Cardiac atrium fibroblast (primary cell): ENCODE results near the gene FAM72B. TPM values are rescaled to one million over a fixed set of nuclear protein-coding genes. Genes with fewer than 3 reads are reported as not detected.

Source experiments
- total RNA-seq: library from RNA; depleted of rRNA; stranded (reverse); fragments of >200 nt; gene quantifications from 2 replicates; pipeline ENCODE4 v1.2.3, GENCODE V29; 2015

Gene FAM72B
- 0.72 and 4.1 TPM in 2 replicates for total RNA-seq

GRCh38 chr1:121184290-121185127 lies at the start of gene FAM72B, which contains the start of gene SRGAP2C:
FAM72B (minus strand) TSS chr1:121184340; CDS start chr1:121183489, 851 bp downstream.
SRGAP2C (plus strand) TSS chr1:121184975; CDS start chr1:121187447, 2,472 bp downstream.

Other genes with a start within 250 kb of the FAM72B start
- gene SRGAP2C, start 635 bp upstream of the FAM72B start, total RNA-seq, result 15.9 and 17.5 TPM in 2 replicates